Measurements from ENCODE around the gene F10.

Gene F10

GRCh38 chr13:113112893-113113845 is 9.4 kb upstream of the F10 start:
- TF ChIP-seq ZFX (IDR thresholded peaks at IDR 0.05) (no peak), CTCF (conservative IDR thresholded peaks at IDR 0.05) (no peak)
- no peak overlapping the region for H3K27ac ChIP-seq

GRCh38 chr13:113113846-113114271 is 8.7 kb upstream of the F10 start:
- TF ChIP-seq CTCF (conservative IDR thresholded peaks at IDR 0.05), result no peak
- TF ChIP-seq ZFX (IDR thresholded peaks at IDR 0.05), result no peak
- H3K27ac ChIP-seq, result no peak overlapping the region

- H3K27ac ChIP-seq, result no peak overlapping the region
- TF ChIP-seq ZFX (IDR thresholded peaks at IDR 0.05) (no peak), CTCF (conservative IDR thresholded peaks at IDR 0.05) (no peak)
These were observed 7.9 kb upstream of the F10 start for GRCh38 chr13:113114511-113115362.

- TF ChIP-seq ZFX (IDR thresholded peaks at IDR 0.05) (no peak), CTCF (conservative IDR thresholded peaks at IDR 0.05) (no peak)
- H3K27ac ChIP-seq, result no peak overlapping the region
These were observed 7.0 kb upstream of the F10 start for GRCh38 chr13:113115363-113116205.

GRCh38 chr13:113116206-113116800 is 6.3 kb upstream of the F10 start:
- H3K27ac ChIP-seq, result no peak overlapping the region
- TF ChIP-seq CTCF (conservative IDR thresholded peaks at IDR 0.05) (no peak), ZFX (IDR thresholded peaks at IDR 0.05) (no peak)

GRCh38 chr13:113116871-113117271 is 5.7 kb upstream of the F10 start:
- no peak for TF ChIP-seq CTCF (conservative IDR thresholded peaks at IDR 0.05)
- TF ChIP-seq ZFX (IDR thresholded peaks at IDR 0.05), result no peak
- H3K27ac ChIP-seq, result no peak overlapping the region

All from C4-2B (cell line).